ENCODE data around the gene ZNF367. TPM values are rescaled to one million over a fixed set of nuclear protein-coding genes. Genes with fewer than 3 reads are reported as not detected.

The ZNF367 gene
- polyA plus RNA-seq, 1 donor from 2014 or later, result 2.0 TPM

GRCh38 chr9:96449523-96449844 is 31.3 kb upstream of the ZNF367 start:
- Histone ChIP-seq H3F3A (ENCODE audit: insufficient read depth, low read length, poor library complexity, severe bottlenecking) (no peaks in the 10 kb centered on the region), H3K79me2 (replicated peaks; ENCODE audit: insufficient read depth, low read length) (peaks cover 7% of the 10 kb centered on the region), H3K36me3 (ENCODE audit: insufficient read depth, low read length) (no peaks in the 10 kb centered on the region), H3K4me2 (ENCODE audit: low read length) (peak overlapping the region; percentile 74), H3K27ac (ENCODE audit: low read length) (peak overlapping the region; percentile 41), H3K9me3 (ENCODE audit: low read length) (no peaks in the 10 kb centered on the region), H2AFZ (ENCODE audit: low read depth, low read length) (peak overlapping the region; percentile 66), H3K4me3 (ENCODE audit: low read length) (peak overlapping the region; percentile 88), H4K20me1 (ENCODE audit: insufficient read depth) (no peaks in the 10 kb centered on the region), H3K27me3 (ENCODE audit: insufficient read depth, low read depth, low read length) (no peaks in the 10 kb centered on the region), H3K9me2 (ENCODE audit: insufficient read depth, low read length) (no peaks in the 10 kb centered on the region), H3K9ac (ENCODE audit: low read length) (peak overlapping the region; percentile 61)
- TF ChIP-seq SMC3 (conservative IDR thresholded peaks at IDR 0.05; ENCODE audit: poor library complexity) (no peak), RAD21 (conservative IDR thresholded peaks at IDR 0.05) (peak; percentile 17)

GRCh38 chr9:96448546-96449170 is 30.5 kb upstream of the ZNF367 start:
- no peaks in the 10 kb centered on the region for H3K9me2 ChIP-seq (ENCODE audit: insufficient read depth, low read length)
- no peak overlapping the region for H3K4me2 ChIP-seq (ENCODE audit: low read length)

GRCh38 chr9:96447406-96447805 is 29.2 kb upstream of the ZNF367 start:
- no peak overlapping the region for H3K9ac ChIP-seq (ENCODE audit: low read length)
- H3K27ac ChIP-seq (ENCODE audit: low read length), result no peak overlapping the region
- H3K9me2 ChIP-seq (ENCODE audit: insufficient read depth, low read length), result no peaks in the 10 kb centered on the region
- no peak overlapping the region for H3K4me3 ChIP-seq (ENCODE audit: low read length)
- H3F3A ChIP-seq (ENCODE audit: insufficient read depth, low read length, poor library complexity, severe bottlenecking), result no peaks in the 10 kb centered on the region
- H3K9me3 ChIP-seq (ENCODE audit: low read length), result no peaks in the 10 kb centered on the region
- peaks cover 4% of the 10 kb centered on the region for H3K79me2 ChIP-seq (replicated peaks; ENCODE audit: insufficient read depth, low read length)
- no peaks in the 10 kb centered on the region for H4K20me1 ChIP-seq (ENCODE audit: insufficient read depth)
- H3K36me3 ChIP-seq (ENCODE audit: insufficient read depth, low read length), result no peaks in the 10 kb centered on the region
- H2AFZ ChIP-seq (ENCODE audit: low read depth, low read length), result no peak overlapping the region
- TF ChIP-seq CTCF (IDR thresholded peaks at IDR 0.05; ENCODE audit: poor library complexity, severe bottlenecking) (no peak), RAD21 (conservative IDR thresholded peaks at IDR 0.05) (no peak), EP300 (conservative IDR thresholded peaks at IDR 0.05; ENCODE audit: poor library complexity, severe bottlenecking) (no peak), REST (IDR thresholded peaks at IDR 0.05; ENCODE audit: borderline replicate concordance) (no peak), EZH2 (IDR thresholded peaks at IDR 0.05; ENCODE audit: borderline replicate concordance, insufficient read depth, low read length, poor library complexity, severe bottlenecking) (no peak), MXI1 (conservative IDR thresholded peaks at IDR 0.05; ENCODE audit: poor library complexity, severe bottlenecking) (no peak), TAF1 (IDR thresholded peaks at IDR 0.05; ENCODE audit: low read depth) (no peak), SMC3 (conservative IDR thresholded peaks at IDR 0.05; ENCODE audit: poor library complexity) (no peak)
- no peak overlapping the region for H3K4me2 ChIP-seq (ENCODE audit: low read length)
- H3K27me3 ChIP-seq (ENCODE audit: insufficient read depth, low read depth, low read length), result no peaks in the 10 kb centered on the region

More at GRCh38 chr9:96448546-96449170, 30.5 kb upstream of the ZNF367 start:
- Histone ChIP-seq H3K36me3 (ENCODE audit: insufficient read depth, low read length) (no peaks in the 10 kb centered on the region), H3F3A (ENCODE audit: insufficient read depth, low read length, poor library complexity, severe bottlenecking) (no peaks in the 10 kb centered on the region), H3K4me3 (ENCODE audit: low read length) (no peak overlapping the region), H2AFZ (ENCODE audit: low read depth, low read length) (no peak overlapping the region), H3K79me2 (replicated peaks; ENCODE audit: insufficient read depth, low read length) (peaks cover 7% of the 10 kb centered on the region), H3K27ac (ENCODE audit: low read length) (no peak overlapping the region), H3K27me3 (ENCODE audit: insufficient read depth, low read depth, low read length) (no peaks in the 10 kb centered on the region), H3K9me3 (ENCODE audit: low read length) (no peaks in the 10 kb centered on the region), H4K20me1 (ENCODE audit: insufficient read depth) (no peaks in the 10 kb centered on the region), H3K9ac (ENCODE audit: low read length) (no peak overlapping the region)
- TF ChIP-seq CTCF (IDR thresholded peaks at IDR 0.05; ENCODE audit: poor library complexity, severe bottlenecking), result no peak
- TF ChIP-seq POLR2AphosphoS5 (IDR thresholded peaks at IDR 0.05), result no peak
- no peak for TF ChIP-seq RAD21 (conservative IDR thresholded peaks at IDR 0.05)
- no peak for TF ChIP-seq MXI1 (conservative IDR thresholded peaks at IDR 0.05; ENCODE audit: poor library complexity, severe bottlenecking)
